ENCODE measurements around the gene TBX10. TPM values are rescaled to one million over a fixed set of nuclear protein-coding genes. Genes with fewer than 3 reads are reported as not detected.
A peak's percentile ranks its signal among the peaks of the same experiment; 100 is the strongest.

Gene TBX10
- total and polyA plus RNA-seq, 7 donors: 0.01 TPM; not detected in 6

GRCh38 chr11:67642173-67643120, 2.9 kb upstream of the TBX10 start:
- Histone ChIP-seq H3K27ac (no peak overlapping the region), H3K27me3 (ENCODE audit: insufficient read depth in 3 of 3, low read length in 2 of 3) (peaks cover 0 to 23% (median 3%) of the 10 kb centered on the region in 3 donors), H3K4me1 (no peaks in the 10 kb centered on the region), H3K36me3 (ENCODE audit: insufficient read depth in 1 of 2, low read depth in 1 of 2) (no peaks in the 10 kb centered on the region), H3K9me3 (no peaks in the 10 kb centered on the region), H3K4me3 (no peak overlapping the region)
- intact Hi-C loops (cut with DNase I): no loop called here
- no peak for DNase-seq
- 82 to 87% (median 84%) methylated on average over 15 of the region's 15 CpGs for whole genome bisulfite sequencing, 3 donors
- no peak for TF ChIP-seq CTCF (IDR thresholded peaks at IDR 0.05)
- no peak for ATAC-seq

GRCh38 chr11:67641338-67642172, 2.0 kb upstream of the TBX10 start:
- H3K9me3 ChIP-seq: no peaks in the 10 kb centered on the region
- intact Hi-C loops (cut with DNase I): no loop called here
- H3K27ac ChIP-seq: no peak overlapping the region
- DNase-seq: no peak
- no peaks in the 10 kb centered on the region for H3K36me3 ChIP-seq (ENCODE audit: insufficient read depth in 1 of 2, low read depth in 1 of 2)
- H3K4me3 ChIP-seq: no peak overlapping the region
- no peaks in the 10 kb centered on the region for H3K4me1 ChIP-seq
- 77% methylated on average over 28 of the region's 28 CpGs for WGBS, 3 donors
- ATAC-seq: no peak
- peaks cover 0 to 17% (median 0%) of the 10 kb centered on the region in 3 donors for H3K27me3 ChIP-seq (ENCODE audit: insufficient read depth in 3 of 3, low read length in 2 of 3)
- no peak for TF ChIP-seq CTCF (IDR thresholded peaks at IDR 0.05)

- H3K36me3 ChIP-seq (ENCODE audit: insufficient read depth in 1 of 2, low read depth in 1 of 2): no peaks in the 10 kb centered on the region
- H3K4me1 ChIP-seq: no peaks in the 10 kb centered on the region
- H3K4me3 ChIP-seq: no peak overlapping the region
- no peak overlapping the region for H3K27ac ChIP-seq
- intact Hi-C loops (cut with DNase I): no loop called here
- ATAC-seq (no peak), DNase-seq (no peak)
- peaks cover 0 to 17% (median 0%) of the 10 kb centered on the region in 3 donors for H3K27me3 ChIP-seq (ENCODE audit: insufficient read depth in 3 of 3, low read length in 2 of 3)
- no peaks in the 10 kb centered on the region for H3K9me3 ChIP-seq
- no peak for TF ChIP-seq CTCF (IDR thresholded peaks at IDR 0.05)
- 58 to 68% (median 60%) methylated on average over 12 of the region's 12 CpGs for WGBS, 3 donors
These were observed 1.3 kb upstream of the TBX10 start for GRCh38 chr11:67640758-67641337.

GRCh38 chr11:67640021-67640757, 626 bp upstream of the TBX10 start:
- intact Hi-C loops (cut with DNase I): no loop called here
- ATAC-seq (peak; percentile 66 to 81 (median 78)), DNase-seq (peak; percentile 65 to 81)
- Histone ChIP-seq H3K4me1 (no peaks in the 10 kb centered on the region), H3K4me3 (no peak overlapping the region), H3K9me3 (no peaks in the 10 kb centered on the region), H3K27me3 (ENCODE audit: insufficient read depth in 3 of 3, low read length in 2 of 3) (peaks cover 0 to 17% (median 0%) of the 10 kb centered on the region in 3 donors), H3K27ac (no peak overlapping the region), H3K36me3 (ENCODE audit: insufficient read depth in 1 of 2, low read depth in 1 of 2) (no peaks in the 10 kb centered on the region)
- 35 to 43% (median 37%) methylated on average over 22 to 23 of the region's 23 CpGs for WGBS, 3 donors
- TF ChIP-seq CTCF (IDR thresholded peaks at IDR 0.05): peak; percentile 50

Measured in psoas muscle (tissue), 8 donors.